ENCODE measurements around the gene POLR2L. TPM values are rescaled to one million over a fixed set of nuclear protein-coding genes. Genes with fewer than 3 reads are reported as not detected.

The POLR2L gene
- total and polyA plus RNA-seq, 2 donors (not counting 1 experiment from before 2014, with no cell fraction given) = 44.4 to 80.8 TPM

DNA sequence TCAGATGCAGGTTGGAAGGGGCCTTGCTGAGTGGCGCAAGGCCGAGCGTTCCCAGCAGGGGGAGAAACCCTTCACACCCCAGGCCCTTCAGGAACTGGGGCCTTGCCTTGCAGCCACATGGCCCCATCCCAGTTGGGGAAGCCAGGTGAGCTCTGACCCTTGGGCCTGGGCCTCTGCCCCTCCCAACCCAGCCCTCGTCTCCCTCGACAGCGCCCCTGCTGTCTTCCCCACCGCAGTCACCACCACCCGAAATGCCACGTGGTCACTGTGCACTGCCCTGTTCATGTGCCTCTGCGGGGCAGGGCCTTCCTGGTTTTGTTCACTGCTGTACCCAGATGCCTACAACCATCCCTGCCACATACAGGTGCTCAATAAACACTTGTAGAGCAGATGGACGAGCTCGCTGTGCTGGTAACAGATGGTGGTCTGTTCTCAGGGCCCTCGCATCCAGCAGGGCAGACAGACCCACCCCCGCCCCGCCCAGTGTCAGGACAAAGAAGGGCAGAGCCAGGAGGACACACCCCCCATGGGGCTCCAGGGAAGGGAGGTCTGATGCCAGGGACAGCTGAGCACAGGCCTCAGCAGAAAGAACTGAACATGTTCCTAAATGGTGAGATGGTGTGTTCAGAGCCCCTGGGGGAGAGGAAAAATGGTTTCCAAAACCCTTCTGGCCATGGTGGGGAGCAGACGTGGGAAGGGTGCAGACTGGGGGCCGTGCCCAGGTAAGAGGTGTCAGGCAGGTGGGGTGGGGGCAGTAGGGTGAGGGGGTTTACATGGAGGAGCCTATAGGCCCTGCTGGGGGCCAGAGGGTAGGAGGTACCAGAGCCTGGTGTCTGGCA, 3.7 kb downstream of the POLR2L start:
- Histone ChIP-seq H3K79me2 (ENCODE audit: control insufficient read depth, insufficient read depth, low read length) (peaks cover 20% of the 10 kb centered on the region), H3K27ac (ENCODE audit: low read length in 2 of 2) (no peak overlapping the region), H3K4me2 (replicated peaks; ENCODE audit: low read depth, low read length, poor library complexity, severe bottlenecking) (no peak overlapping the region), H3K27me3 (replicated peaks in 1 of 4; ENCODE audit: control extremely low read depth in 1 of 4, control insufficient read depth in 3 of 4, insufficient read depth in 4 of 4, low read length in 3 of 4) (peaks cover 0 to 21% (median 5%) of the 10 kb centered on the region in 4 experiments), H2AFZ (ENCODE audit: insufficient read depth, low read depth, low read length, poor library complexity, severe bottlenecking) (no peak overlapping the region), H3K4me3 (ENCODE audit: control extremely low read depth in 1 of 5, extremely low read depth in 1 of 5, insufficient read depth in 1 of 5, low read depth in 2 of 5, low read length in 4 of 5) (no peak overlapping the region), H3K4me1 (ENCODE audit: control insufficient read depth in 2 of 2, insufficient read depth in 2 of 2, low read length in 2 of 2) (peaks cover 17 to 32% of the 10 kb centered on the region in 2 donors), H4K20me1 (ENCODE audit: control insufficient read depth, insufficient read depth, low read length, poor library complexity, severe bottlenecking) (peaks cover 53% of the 10 kb centered on the region), H3K9ac (ENCODE audit: low read length) (no peak overlapping the region), H3K9me3 (ENCODE audit: control extremely low read depth in 1 of 3, control insufficient read depth in 2 of 3, insufficient read depth in 1 of 3, low read length in 2 of 3) (no peaks in the 10 kb centered on the region), H3K36me3 (replicated peaks in 1 of 2; ENCODE audit: control extremely low read depth in 1 of 2, control insufficient read depth in 1 of 2, extremely low read depth in 1 of 2, insufficient read depth in 2 of 2, low read length in 1 of 2) (peaks cover 0 to 19% of the 10 kb centered on the region in 2 experiments)
- H3K27ac Mint-ChIP-seq = no peak overlapping the region
- ATAC-seq (ENCODE audit: low read depth) (no peak), DNase-seq (no peak)
- CTCF ChIA-PET = no interaction called here
- H3K27me3 Mint-ChIP-seq = no peaks in the 10 kb centered on the region
- H3K4me1 Mint-ChIP-seq = peaks cover 21% of the 10 kb centered on the region
- no peak overlapping the region for H3K4me3 Mint-ChIP-seq
- TF ChIP-seq EZH2 (IDR thresholded peaks at IDR 0.05; ENCODE audit: borderline replicate concordance, insufficient read depth, low read depth, low read length, poor library complexity, severe bottlenecking) = no peak
- TF ChIP-seq, protein P1, sequence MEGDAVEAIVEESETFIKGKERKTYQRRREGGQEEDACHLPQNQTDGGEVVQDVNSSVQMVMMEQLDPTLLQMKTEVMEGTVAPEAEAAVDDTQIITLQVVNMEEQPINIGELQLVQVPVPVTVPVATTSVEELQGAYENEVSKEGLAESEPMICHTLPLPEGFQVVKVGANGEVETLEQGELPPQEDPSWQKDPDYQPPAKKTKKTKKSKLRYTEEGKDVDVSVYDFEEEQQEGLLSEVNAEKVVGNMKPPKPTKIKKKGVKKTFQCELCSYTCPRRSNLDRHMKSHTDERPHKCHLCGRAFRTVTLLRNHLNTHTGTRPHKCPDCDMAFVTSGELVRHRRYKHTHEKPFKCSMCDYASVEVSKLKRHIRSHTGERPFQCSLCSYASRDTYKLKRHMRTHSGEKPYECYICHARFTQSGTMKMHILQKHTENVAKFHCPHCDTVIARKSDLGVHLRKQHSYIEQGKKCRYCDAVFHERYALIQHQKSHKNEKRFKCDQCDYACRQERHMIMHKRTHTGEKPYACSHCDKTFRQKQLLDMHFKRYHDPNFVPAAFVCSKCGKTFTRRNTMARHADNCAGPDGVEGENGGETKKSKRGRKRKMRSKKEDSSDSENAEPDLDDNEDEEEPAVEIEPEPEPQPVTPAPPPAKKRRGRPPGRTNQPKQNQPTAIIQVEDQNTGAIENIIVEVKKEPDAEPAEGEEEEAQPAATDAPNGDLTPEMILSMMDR (IDR thresholded peaks at IDR 0.05) = no peak
- H3K9me3 Mint-ChIP-seq (ENCODE audit: insufficient read depth) = no peaks in the 10 kb centered on the region
- 86% methylated on average over 13 of the region's 17 CpGs for WGBS (ENCODE audit: insufficient coverage)
- intact Hi-C loops (cut with micrococcal nuclease) = no loop called here
- POLR2A ChIA-PET = interaction anchor here (5.2 kb wide), 1 partner anchor 19 kb away, joined by 29 read pairs; the partner anchor contains the start of gene PNPLA2

DNA sequence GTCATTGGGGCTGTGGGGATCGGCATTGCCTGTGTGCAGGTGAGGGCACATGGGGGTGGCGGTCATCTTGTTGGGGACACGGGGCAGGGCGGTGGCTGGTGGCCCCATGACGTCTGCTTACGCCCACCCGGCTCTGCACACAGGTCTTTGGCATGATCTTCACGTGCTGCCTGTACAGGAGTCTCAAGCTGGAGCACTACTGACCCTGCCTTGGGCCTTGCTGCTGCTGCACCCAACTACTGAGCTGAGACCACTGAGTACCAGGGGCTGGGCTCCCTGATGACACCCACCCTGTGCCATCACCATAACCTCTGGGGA, 4.4 kb downstream of the POLR2L start:
- H3K4me1 ChIP-seq (ENCODE audit: control insufficient read depth in 2 of 2, insufficient read depth in 2 of 2, low read length in 2 of 2) = peaks cover 17 to 32% of the 10 kb centered on the region in 2 donors

More for the DNA sequence above, 4.4 kb downstream of the POLR2L start:
- Histone ChIP-seq H3K9me3 (ENCODE audit: control extremely low read depth in 1 of 3, control insufficient read depth in 2 of 3, insufficient read depth in 1 of 3, low read length in 2 of 3) (no peaks in the 10 kb centered on the region), H3K79me2 (ENCODE audit: control insufficient read depth, insufficient read depth, low read length) (peaks cover 20% of the 10 kb centered on the region), H3K4me3 (ENCODE audit: control extremely low read depth in 1 of 5, extremely low read depth in 1 of 5, insufficient read depth in 1 of 5, low read depth in 2 of 5, low read length in 4 of 5) (no peak overlapping the region), H3K27me3 (replicated peaks in 1 of 4; ENCODE audit: control extremely low read depth in 1 of 4, control insufficient read depth in 3 of 4, insufficient read depth in 4 of 4, low read length in 3 of 4) (peaks cover 0 to 18% (median 4%) of the 10 kb centered on the region in 4 experiments), H2AFZ (ENCODE audit: insufficient read depth, low read depth, low read length, poor library complexity, severe bottlenecking) (no peak overlapping the region), H3K36me3 (replicated peaks in 1 of 2; ENCODE audit: control extremely low read depth in 1 of 2, control insufficient read depth in 1 of 2, extremely low read depth in 1 of 2, insufficient read depth in 2 of 2, low read length in 1 of 2) (peaks cover 0 to 19% of the 10 kb centered on the region in 2 experiments), H3K9ac (ENCODE audit: low read length) (no peak overlapping the region), H3K4me2 (replicated peaks; ENCODE audit: low read depth, low read length, poor library complexity, severe bottlenecking) (no peak overlapping the region), H3K27ac (ENCODE audit: low read length in 2 of 2) (no peak overlapping the region), H4K20me1 (ENCODE audit: control insufficient read depth, insufficient read depth, low read length, poor library complexity, severe bottlenecking) (peaks cover 53% of the 10 kb centered on the region)
- DNase-seq (no peak), ATAC-seq (ENCODE audit: low read depth) (no peak)
- ChIA-PET POLR2A (no interaction called here), CTCF (no interaction called here)
- TF ChIP-seq, protein P1 (IDR thresholded peaks at IDR 0.05) = no peak
- no peak for TF ChIP-seq EZH2 (IDR thresholded peaks at IDR 0.05; ENCODE audit: borderline replicate concordance, insufficient read depth, low read depth, low read length, poor library complexity, severe bottlenecking)
- Mint-ChIP-seq H3K9me3 (ENCODE audit: insufficient read depth) (no peaks in the 10 kb centered on the region), H3K4me3 (no peak overlapping the region), H3K4me1 (peaks cover 18% of the 10 kb centered on the region), H3K27me3 (no peaks in the 10 kb centered on the region), H3K27ac (no peak overlapping the region)
- intact Hi-C loops (cut with micrococcal nuclease) = no loop called here
- WGBS (ENCODE audit: insufficient coverage) = 92% methylated on average over 8 of the region's 8 CpGs
